Heart right ventricle (tissue), 16 donors: Measurements from ENCODE around the gene KRTAP6-3. TPM values are rescaled to one million over a fixed set of nuclear protein-coding genes. Genes with fewer than 3 reads are reported as not detected.

Source experiments
- ATAC-seq, 8 donors: fragments of 200-7000 bp; cut with Tn5 transposase; one replicate each; pipeline ENCODE4 v1.9.1; 2020; ENCODE audit warnings: mild to moderate bottlenecking in 8 of 8, moderate library complexity in 8 of 8, moderate number of reproducible peaks in 1 of 8
- DNase-seq, 2 donors: peaks; one replicate each; pipeline ENCODE4 v3.0.0-alpha.2; 2020
- H3K27ac ChIP-seq, 10 donors: fragments of 200-600 bp; sonication (generic) in 2 of 10; one replicate each; pipeline versions ENCODE4 v1.5.0 to v1.8.0; 2020 to 2022; ENCODE audit warnings: mild to moderate bottlenecking in 3 of 10
- H3K27me3 ChIP-seq, 7 donors: fragments of 200-600 bp; one replicate each; pipeline ENCODE4 v1.8.0; 2021 to 2022; ENCODE audit warnings: mild to moderate bottlenecking in 2 of 7
- H3K36me3 ChIP-seq, 9 donors: fragments of 200-600 bp; sonication (generic) in 1 of 9; one replicate each; pipeline versions ENCODE4 v1.5.0 to v1.8.0; 2020 to 2022; ENCODE audit warnings: mild to moderate bottlenecking in 2 of 9
- H3K4me1 ChIP-seq, 9 donors: fragments of 200-600 bp; sonication (generic) in 1 of 9; one replicate each; pipeline versions ENCODE4 v1.5.0 to v1.8.0; 2020 to 2022; ENCODE audit warnings: mild to moderate bottlenecking in 4 of 9
- H3K4me3 ChIP-seq, 10 donors: fragments of 200-600 bp; sonication (generic) in 2 of 10; one replicate each; pipeline versions ENCODE4 v1.5.0 to v1.8.0; 2020 to 2022; ENCODE audit warnings: mild to moderate bottlenecking in 7 of 10, moderate library complexity in 2 of 10
- H3K9me3 ChIP-seq, 11 donors: fragments of 200-600 bp in 10 of 11; sonication (generic) in 2 of 11; one replicate each; pipeline versions ENCODE4 v1.5.0 to v1.8.0; 2013 to 2022; ENCODE audit warnings: mild to moderate bottlenecking in 2 of 11, control low read depth in 1 of 11, moderate library complexity in 1 of 11
- WGBS, 2 donors: extraction: QIAGEN DNeasy Blood & Tissue Kit; methylation state at CpG; one replicate each; pipeline ENCODE4 v1.1.7; 2013; ENCODE audit warnings: inconsistent platforms in 1 of 2; 5-methylcytosine and 5-hydroxymethylcytosine counted together
- intact Hi-C, 10 donors: fragments of 100-400 bp; cut with DNase I; formaldehyde crosslinking; loops; one replicate each; pipeline versions ENCODE4 v1.11.1 to v1.14.2; 2022
- polyA plus RNA-seq, 2 donors: library from polyadenylated mRNA; stranded (reverse); fragments of 200-250 nt; gene quantifications; one replicate each; pipeline ENCODE4 v1.2.3, GENCODE V29; 2013
- total RNA-seq, 10 donors: library from RNA; stranded (reverse); fragmentation: NEBNext Ultra II Directional in 3 of 10; extraction: Animal tissue kit (Norgen Biotek cat#: 25700) in 3 of 10; gene quantifications; one replicate each; pipeline versions ENCODE4 v1.2.1 to v1.2.4, GENCODE V29; 2021 to 2023
- TF ChIP-seq, protein P1 (sequence below), 9 donors: fragments of 200-600 bp; sonication (generic) in 2 of 9; IDR thresholded peaks; one replicate each; pipeline versions ENCODE4 v1.5.0 to v1.8.0; 2021 to 2022; ENCODE audit warnings: antibody characterized with exemption in 9 of 9, mild to moderate bottlenecking in 5 of 9, moderate library complexity in 1 of 9
- donor health status: Arrhythmogenic right ventricular cardiomyopathy.
- donor health status: ischemic (EF 13 %, LVEDD 7.1; RV severe dilation, severe dysfunction).
- donor health status: healthy with polysubstance abuse.
- donor health status: DM: no; HTN: yes; CAD: no.
- donor health status: DM: no; HTN: no; CAD: no.
- donor health status: ischemic (EF 25% LVEDD 6.9; RV normal size, moderate dysfunction).
- donor health status: ischemic (EF 25% LVEDD 5.7; RV mildly dilated, moderate dysfunction).
- donor health status: healthy.
- donor health status: DM: yes; HTN: yes; CAD: no.
- donor health status: Ischemic cardiomyopathy.
- donor health status: ischemic (EF 35%, LVEDD 5.7; RV mildly dilated, moderate dysfunction).
- donor health status: nonischemic (EF 11% LVEDD 7.7; RV severe dilation, severe dysfunction).
- donor health status: DM: yes; HTN: yes; CAD: no.
- donor health status: PGD.
- donor health status: ischemic (EF 29% LVEDD 5.4; RV normal size, mild dysfunction).
- donor health status: nonischemic (EF 23%, LVEDD 6.1; RV moderate dilation, normal function).

KRTAP6-3 gene
- total and polyA plus RNA-seq, 12 donors = not detected

DNA sequence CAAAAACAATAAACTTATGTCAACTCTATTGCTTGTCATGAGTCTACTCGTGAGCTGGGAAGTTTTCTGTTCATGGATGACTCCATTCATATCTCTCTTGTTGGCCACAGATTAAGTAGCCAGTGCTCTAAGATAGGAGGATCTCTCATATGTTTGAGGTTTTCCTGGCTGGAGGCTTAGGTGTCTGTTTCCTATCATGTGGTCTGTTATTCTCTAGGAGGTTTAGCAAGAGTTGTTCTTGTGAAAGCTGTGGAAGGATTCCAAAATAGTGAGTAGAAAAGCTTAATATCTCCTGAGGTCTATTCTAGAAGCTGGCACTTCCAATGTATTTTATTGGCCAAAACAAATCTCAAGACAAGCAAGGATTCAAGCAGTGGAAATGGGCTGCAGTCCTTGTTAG is 37.0 kb downstream of the KRTAP6-3 start:
- no peak overlapping the region for H3K27ac ChIP-seq
- peaks cover 0 to 11% (median 0%) of the 10 kb centered on the region in 11 donors for H3K9me3 ChIP-seq
- H3K4me3 ChIP-seq = no peak overlapping the region
- ATAC-seq (no peak), DNase-seq (no peak)
- no peaks in the 10 kb centered on the region for H3K36me3 ChIP-seq
- intact Hi-C loops = no loop called here
- TF ChIP-seq, protein P1, sequence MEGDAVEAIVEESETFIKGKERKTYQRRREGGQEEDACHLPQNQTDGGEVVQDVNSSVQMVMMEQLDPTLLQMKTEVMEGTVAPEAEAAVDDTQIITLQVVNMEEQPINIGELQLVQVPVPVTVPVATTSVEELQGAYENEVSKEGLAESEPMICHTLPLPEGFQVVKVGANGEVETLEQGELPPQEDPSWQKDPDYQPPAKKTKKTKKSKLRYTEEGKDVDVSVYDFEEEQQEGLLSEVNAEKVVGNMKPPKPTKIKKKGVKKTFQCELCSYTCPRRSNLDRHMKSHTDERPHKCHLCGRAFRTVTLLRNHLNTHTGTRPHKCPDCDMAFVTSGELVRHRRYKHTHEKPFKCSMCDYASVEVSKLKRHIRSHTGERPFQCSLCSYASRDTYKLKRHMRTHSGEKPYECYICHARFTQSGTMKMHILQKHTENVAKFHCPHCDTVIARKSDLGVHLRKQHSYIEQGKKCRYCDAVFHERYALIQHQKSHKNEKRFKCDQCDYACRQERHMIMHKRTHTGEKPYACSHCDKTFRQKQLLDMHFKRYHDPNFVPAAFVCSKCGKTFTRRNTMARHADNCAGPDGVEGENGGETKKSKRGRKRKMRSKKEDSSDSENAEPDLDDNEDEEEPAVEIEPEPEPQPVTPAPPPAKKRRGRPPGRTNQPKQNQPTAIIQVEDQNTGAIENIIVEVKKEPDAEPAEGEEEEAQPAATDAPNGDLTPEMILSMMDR (IDR thresholded peaks at IDR 0.05) = no peak
- no peaks in the 10 kb centered on the region for H3K27me3 ChIP-seq
- WGBS, 2 donors = 18 to 26% methylated on average over 1 of the region's 1 CpG
- H3K4me1 ChIP-seq = no peaks in the 10 kb centered on the region

DNA sequence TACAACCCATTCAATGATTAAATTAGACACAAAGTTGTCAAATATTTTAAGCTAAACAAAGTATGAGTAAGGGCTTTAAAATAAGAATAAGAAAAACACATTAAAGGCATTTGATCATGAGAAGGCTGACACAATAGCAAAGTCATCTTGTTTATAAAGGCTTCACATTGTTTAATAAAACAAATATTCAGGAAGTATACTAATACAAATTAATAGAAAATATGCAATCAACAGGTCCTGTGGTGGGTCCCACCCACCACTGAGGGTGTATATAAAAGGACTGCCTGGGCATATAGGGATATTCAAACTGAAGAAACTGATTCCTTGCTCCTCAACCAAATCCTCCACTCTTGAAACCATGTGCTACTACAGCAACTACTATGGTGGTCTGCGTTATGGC is 42.7 kb downstream of the KRTAP6-3 start, which contains the start of gene KRTAP20-2:
KRTAP20-2 (plus strand) TSS at position 301 of the 400 bp plus-strand sequence; CDS start at position 359, 58 bp downstream.
- Histone ChIP-seq H3K4me3 (no peak within 1 kb of the TSS), H3K9me3 (peaks cover 0 to 6% (median 0%) of the 10 kb centered on the region in 11 donors), H3K27me3 (no peaks in the 10 kb centered on the region), H3K27ac (no peak within 1 kb of the TSS), H3K36me3 (no peaks in the 10 kb centered on the region), H3K4me1 (no peaks in the 10 kb centered on the region)
- WGBS, 2 donors = 91 to 92% methylated on average over 1 of the region's 1 CpG
- ATAC-seq (no peak), DNase-seq (no peak)
- TF ChIP-seq, protein P1 (IDR thresholded peaks at IDR 0.05) = no peak
- intact Hi-C loops = no loop called here

DNA sequence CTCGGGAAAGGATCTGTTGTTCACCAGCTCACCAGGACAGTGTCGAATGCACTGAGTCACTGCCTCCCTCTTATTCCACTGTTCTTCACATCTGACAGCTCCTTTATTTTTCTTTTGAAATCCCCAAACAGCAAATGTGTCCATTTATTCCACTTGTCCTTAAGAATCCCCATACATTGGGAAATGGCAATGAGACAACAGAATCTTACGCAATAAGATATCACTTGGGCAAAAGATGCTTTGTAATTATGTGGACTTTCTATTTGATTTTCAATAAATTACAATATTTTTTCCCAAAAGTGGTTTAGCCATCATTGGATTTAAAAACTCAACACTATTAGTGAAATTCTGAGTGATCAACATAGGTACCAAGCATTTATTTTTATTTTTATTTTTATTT is 46.4 kb downstream of the KRTAP6-3 start:
- Histone ChIP-seq H3K4me3 (no peak overlapping the region), H3K27ac (no peak overlapping the region), H3K4me1 (no peaks in the 10 kb centered on the region), H3K27me3 (no peaks in the 10 kb centered on the region), H3K36me3 (no peaks in the 10 kb centered on the region), H3K9me3 (peaks cover 0 to 27% (median 0%) of the 10 kb centered on the region in 11 donors)
- no peak for ATAC-seq
- DNase-seq = no peak
- WGBS, 2 donors = 51 to 62% methylated on average over 3 of the region's 3 CpGs
- intact Hi-C loops = no loop called here
- TF ChIP-seq, protein P1 (IDR thresholded peaks at IDR 0.05) = no peak

DNA sequence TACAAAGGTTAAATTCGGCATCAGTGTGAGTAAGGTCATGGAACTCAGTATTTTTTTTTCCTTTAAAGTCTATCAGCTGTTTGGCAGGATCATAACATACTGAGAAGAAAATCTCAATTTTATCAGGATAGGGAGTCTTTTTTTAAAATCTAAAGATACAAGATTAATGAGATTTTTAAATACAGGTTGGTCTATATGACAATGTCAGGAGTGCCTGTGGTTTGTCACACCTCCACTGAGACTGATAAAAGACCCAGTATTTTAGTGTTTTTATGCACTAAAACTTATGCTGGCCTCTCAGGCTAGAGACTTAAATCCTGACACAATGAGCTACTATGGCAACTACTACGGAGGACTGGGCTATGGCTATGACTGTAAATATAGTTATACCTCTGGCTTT is 50.3 kb downstream of the KRTAP6-3 start, which contains the start of gene KRTAP20-3:
KRTAP20-3 (plus strand) TSS at position 301 of the 400 bp plus-strand sequence.
- TF ChIP-seq, protein P1 (IDR thresholded peaks at IDR 0.05) = no peak
- intact Hi-C loops = no loop called here
- Histone ChIP-seq H3K4me3 (no peak within 1 kb of the TSS), H3K27ac (no peak within 1 kb of the TSS), H3K36me3 (no peaks in the 10 kb centered on the region), H3K4me1 (no peaks in the 10 kb centered on the region), H3K27me3 (no peaks in the 10 kb centered on the region), H3K9me3 (peaks cover 0 to 27% (median 0%) of the 10 kb centered on the region in 11 donors)
- DNase-seq (no peak), ATAC-seq (no peak)
- WGBS, 2 donors = 86 to 87% methylated on average over 2 of the region's 2 CpGs

Other genes with a start within 250 kb of the KRTAP6-3 start
- gene KRTAP23-1, start 243.8 kb upstream of the KRTAP6-3 start, total RNA-seq = not detected
- gene KRTAP23-1, start 243.8 kb upstream of the KRTAP6-3 start, polyA plus RNA-seq = not detected
- gene KRTAP13-2, start 220.2 kb upstream of the KRTAP6-3 start, total RNA-seq = not detected
- gene KRTAP13-2, start 220.2 kb upstream of the KRTAP6-3 start, polyA plus RNA-seq = not detected
- not detected for gene KRTAP13-1, start 196.4 kb upstream of the KRTAP6-3 start, total RNA-seq
- gene KRTAP13-1, start 196.4 kb upstream of the KRTAP6-3 start, polyA plus RNA-seq = not detected
- gene KRTAP13-3, start 166.5 kb upstream of the KRTAP6-3 start, total RNA-seq = not detected
- gene KRTAP13-3, start 166.5 kb upstream of the KRTAP6-3 start, polyA plus RNA-seq = not detected
- not detected for gene KRTAP13-4, start 162.2 kb upstream of the KRTAP6-3 start, total RNA-seq
- not detected for gene KRTAP13-4, start 162.2 kb upstream of the KRTAP6-3 start, polyA plus RNA-seq
- not detected for gene KRTAP15-1, start 152.2 kb upstream of the KRTAP6-3 start, total RNA-seq
- gene KRTAP15-1, start 152.2 kb upstream of the KRTAP6-3 start, polyA plus RNA-seq = not detected
- not detected for gene KRTAP19-1, start 112.1 kb upstream of the KRTAP6-3 start, total RNA-seq
- not detected for gene KRTAP19-1, start 112.1 kb upstream of the KRTAP6-3 start, polyA plus RNA-seq
- gene KRTAP19-2, start 105.0 kb upstream of the KRTAP6-3 start, total RNA-seq = not detected
- gene KRTAP19-2, start 105.0 kb upstream of the KRTAP6-3 start, polyA plus RNA-seq = not detected
- not detected for gene KRTAP19-3, start 100.4 kb upstream of the KRTAP6-3 start, total RNA-seq
- gene KRTAP19-3, start 100.4 kb upstream of the KRTAP6-3 start, polyA plus RNA-seq = not detected
- gene KRTAP19-4, start 95.3 kb upstream of the KRTAP6-3 start, total RNA-seq = not detected
- gene KRTAP19-4, start 95.3 kb upstream of the KRTAP6-3 start, polyA plus RNA-seq = not detected
- not detected for gene KRTAP19-5, start 90.3 kb upstream of the KRTAP6-3 start, total RNA-seq
- gene KRTAP19-5, start 90.3 kb upstream of the KRTAP6-3 start, polyA plus RNA-seq = not detected
- gene KRTAP19-6, start 50.6 kb upstream of the KRTAP6-3 start, total RNA-seq = not detected
- not detected for gene KRTAP19-6, start 50.6 kb upstream of the KRTAP6-3 start, polyA plus RNA-seq
- gene KRTAP19-7, start 31.1 kb upstream of the KRTAP6-3 start, total RNA-seq = not detected
- gene KRTAP19-7, start 31.1 kb upstream of the KRTAP6-3 start, polyA plus RNA-seq = not detected
- gene KRTAP22-2, start 2.0 kb upstream of the KRTAP6-3 start, total RNA-seq = not detected
- not detected for gene KRTAP22-2, start 2.0 kb upstream of the KRTAP6-3 start, polyA plus RNA-seq
- gene KRTAP6-2, start 6.5 kb downstream of the KRTAP6-3 start, total RNA-seq = not detected
- gene KRTAP6-2, start 6.5 kb downstream of the KRTAP6-3 start, polyA plus RNA-seq = not detected
- not detected for gene KRTAP22-1, start 8.6 kb downstream of the KRTAP6-3 start, total RNA-seq
- gene KRTAP22-1, start 8.6 kb downstream of the KRTAP6-3 start, polyA plus RNA-seq = not detected
- not detected for gene KRTAP6-1, start 21.5 kb downstream of the KRTAP6-3 start, total RNA-seq
- not detected for gene KRTAP6-1, start 21.5 kb downstream of the KRTAP6-3 start, polyA plus RNA-seq
- not detected for gene KRTAP20-1, start 24.0 kb downstream of the KRTAP6-3 start, total RNA-seq
- not detected for gene KRTAP20-1, start 24.0 kb downstream of the KRTAP6-3 start, polyA plus RNA-seq
- gene KRTAP20-4, start 28.2 kb downstream of the KRTAP6-3 start, total RNA-seq = not detected
- gene KRTAP20-4, start 28.2 kb downstream of the KRTAP6-3 start, polyA plus RNA-seq = not detected
- gene KRTAP20-2, start 42.8 kb downstream of the KRTAP6-3 start, total RNA-seq = not detected
- not detected for gene KRTAP20-2, start 42.8 kb downstream of the KRTAP6-3 start, polyA plus RNA-seq
- gene KRTAP20-3, start 50.4 kb downstream of the KRTAP6-3 start, total RNA-seq = not detected
- gene KRTAP20-3, start 50.4 kb downstream of the KRTAP6-3 start, polyA plus RNA-seq = not detected
- not detected for gene KRTAP21-3, start 126.3 kb downstream of the KRTAP6-3 start, total RNA-seq
- gene KRTAP21-3, start 126.3 kb downstream of the KRTAP6-3 start, polyA plus RNA-seq = not detected
- not detected for gene KRTAP21-2, start 154.8 kb downstream of the KRTAP6-3 start, total RNA-seq
- gene KRTAP21-2, start 154.8 kb downstream of the KRTAP6-3 start, polyA plus RNA-seq = not detected
- gene KRTAP21-1, start 163.0 kb downstream of the KRTAP6-3 start, total RNA-seq = not detected
- gene KRTAP21-1, start 163.0 kb downstream of the KRTAP6-3 start, polyA plus RNA-seq = not detected
- gene KRTAP8-1, start 220.8 kb downstream of the KRTAP6-3 start, total RNA-seq = not detected
- gene KRTAP8-1, start 220.8 kb downstream of the KRTAP6-3 start, polyA plus RNA-seq = not detected
- gene KRTAP7-1, start 237.3 kb downstream of the KRTAP6-3 start, total RNA-seq = not detected
- not detected for gene KRTAP7-1, start 237.3 kb downstream of the KRTAP6-3 start, polyA plus RNA-seq